Esophagus muscularis mucosa (tissue), 4 donors: ENCODE measurements around the gene PPAN. TPM values are rescaled to one million over a fixed set of nuclear protein-coding genes. Genes with fewer than 3 reads are reported as not detected.
A peak's percentile ranks its signal among the peaks of the same experiment; 100 is the strongest.

Source experiments
- DNase-seq: peaks from one replicate; pipeline ENCODE4 v3.0.0-alpha.2; 2017; ENCODE audit errors: extremely low spot score
- H3K27ac ChIP-seq, 4 donors: fragments of 200-600 bp; sonication (generic); replicated peaks in 1 of 4; 1 replicate in 3 of 4; 2 replicates in 1 of 4; pipeline ENCODE4 v1.5.1; 2016 to 2019; ENCODE audit warnings: mild to moderate bottlenecking in 1 of 4
- H3K27me3 ChIP-seq, 4 donors: fragments of 200-600 bp; sonication (generic); one replicate each; pipeline versions ENCODE4 v1.5.1 to v1.6.0; 2016 to 2019
- H3K36me3 ChIP-seq, 4 donors: fragments of 200-600 bp; sonication (generic); one replicate each; pipeline ENCODE4 v1.5.1; 2016 to 2019
- H3K4me1 ChIP-seq, 4 donors: fragments of 200-600 bp; sonication (generic); one replicate each; pipeline ENCODE4 v1.5.1; 2016 to 2019
- H3K4me3 ChIP-seq, 4 donors: fragments of 200-600 bp; sonication (generic); 1 replicate in 2 of 4; 2 replicates in 2 of 4; pipeline ENCODE4 v1.5.1; 2016 to 2019; ENCODE audit warnings: mild to moderate bottlenecking in 4 of 4, moderate library complexity in 1 of 4
- H3K9me3 ChIP-seq, 4 donors: fragments of 200-600 bp; sonication (generic); 1 replicate in 3 of 4; 2 replicates in 1 of 4; pipeline ENCODE4 v1.5.1; 2016 to 2019
- CTCF ChIP-seq, 3 experiments: fragments of 200-600 bp in 2 of 3; fragments of 450-650 bp in 1 of 3; sonication (generic) in 2 of 3; IDR thresholded peaks; one replicate each; pipeline ENCODE4 v1.5.1; 2017 to 2019; ENCODE audit warnings: antibody characterized with exemption in 3 of 3, mild to moderate bottlenecking in 2 of 3, moderate library complexity in 1 of 3
- EP300 ChIP-seq: sonication (generic); formaldehyde crosslinking; IDR thresholded peaks from one replicate; pipeline ENCODE4 v1.6.1; 2017; ENCODE audit warnings: antibody characterized with exemption
- POLR2A ChIP-seq: fragments of 450-650 bp; IDR thresholded peaks from one replicate; pipeline ENCODE4 v1.6.1; 2017; ENCODE audit warnings: antibody characterized with exemption, moderate library complexity, mild to moderate bottlenecking, low read depth
- POLR2AphosphoS5 ChIP-seq, 2 donors: sonication (generic); formaldehyde crosslinking; IDR thresholded peaks; one replicate each; pipeline ENCODE4 v1.6.1; 2017; ENCODE audit warnings: antibody characterized with exemption in 2 of 2
- WGBS: methylation state at CpG from one replicate; pipeline ENCODE4 v1.1.5; 2018; 5-methylcytosine and 5-hydroxymethylcytosine counted together
- intact Hi-C: fragments of 100-400 bp; cut with DNase I; formaldehyde crosslinking; loops from one replicate; pipeline ENCODE4 v1.15.1; 2023
- total RNA-seq, 4 donors: library from RNA; depleted of rRNA; stranded (reverse); fragments of >200 nt; gene quantifications; one replicate each; pipeline versions ENCODE4 v1.1.0 to v1.2.1, GENCODE V29; 2016

The PPAN gene
- total RNA-seq, 4 donors from 2014 or later = 22.7 to 39.3 (median 29.1) TPM

GRCh38 chr19:10118960-10119359, 12.8 kb downstream of the PPAN start:
- 10% methylated on average over 6 of the region's 12 CpGs for WGBS
- H3K36me3 ChIP-seq = peaks cover 29 to 49% (median 48%) of the 10 kb centered on the region in 4 donors

GRCh38 chr19:10120538-10121189, 14.5 kb downstream of the PPAN start:
- Histone ChIP-seq H3K9me3 (no peaks in the 10 kb centered on the region), H3K4me1 (peaks cover 18 to 39% (median 33%) of the 10 kb centered on the region in 4 donors), H3K27me3 (no peaks in the 10 kb centered on the region), H3K4me3 (peak overlapping the region in 3 of 4 donors; percentile 87 to 94 (median 93)), H3K36me3 (peaks cover 24 to 34% (median 31%) of the 10 kb centered on the region in 4 donors), H3K27ac (peak overlapping the region in 3 of 4 donors; percentile 44 to 88 (median 83))
- no peak for DNase-seq
- 76% methylated on average over 9 of the region's 9 CpGs for WGBS
- intact Hi-C loops = no loop called here
- TF ChIP-seq EP300 (no peak), CTCF (IDR thresholded peaks at IDR 0.05) (no peak), POLR2A (no peak), POLR2AphosphoS5 (IDR thresholded peaks at IDR 0.05) (no peak)

More at GRCh38 chr19:10118960-10119359, 12.8 kb downstream of the PPAN start:
- Histone ChIP-seq H3K4me1 (peaks cover 18 to 40% (median 34%) of the 10 kb centered on the region in 4 donors), H3K4me3 (peak overlapping the region; percentile 61 to 94 (median 90)), H3K27me3 (no peaks in the 10 kb centered on the region), H3K27ac (peak overlapping the region; percentile 74 to 88 (median 82)), H3K9me3 (no peaks in the 10 kb centered on the region)
- TF ChIP-seq CTCF (IDR thresholded peaks at IDR 0.05) = no peak
- no peak for DNase-seq
- intact Hi-C loops = no loop called here

- intact Hi-C loops = no loop called here
- H3K9me3 ChIP-seq = no peaks in the 10 kb centered on the region
- H3K36me3 ChIP-seq = peaks cover 11 to 20% (median 18%) of the 10 kb centered on the region in 4 donors
- H3K4me1 ChIP-seq = peaks cover 18 to 39% (median 33%) of the 10 kb centered on the region in 4 donors
- TF ChIP-seq CTCF (IDR thresholded peaks at IDR 0.05) (no peak), POLR2AphosphoS5 (IDR thresholded peaks at IDR 0.05) (no peak), EP300 (no peak), POLR2A (no peak)
- DNase-seq = no peak
- no peak overlapping the region for H3K4me3 ChIP-seq
- 59% methylated on average over 6 of the region's 6 CpGs for WGBS
- H3K27me3 ChIP-seq = no peaks in the 10 kb centered on the region
- peak overlapping the region in 3 of 4 donors; percentile 44 to 88 (median 65) for H3K27ac ChIP-seq
Measured at GRCh38 chr19:10122045-10122444, 15.9 kb downstream of the PPAN start.

- no peak overlapping the region for H3K4me3 ChIP-seq
- no peaks in the 10 kb centered on the region for H3K27me3 ChIP-seq
- TF ChIP-seq POLR2AphosphoS5 (IDR thresholded peaks at IDR 0.05) = no peak
- TF ChIP-seq CTCF (IDR thresholded peaks at IDR 0.05) = no peak
- peaks cover 5 to 20% (median 13%) of the 10 kb centered on the region in 4 donors for H3K4me1 ChIP-seq
- 98% methylated on average over 7 of the region's 7 CpGs for WGBS
- H3K9me3 ChIP-seq = no peaks in the 10 kb centered on the region
- H3K36me3 ChIP-seq = peaks cover 0 to 12% (median 9%) of the 10 kb centered on the region in 4 donors
- DNase-seq = no peak
- intact Hi-C loops = no loop called here
- H3K27ac ChIP-seq = no peak overlapping the region
Measured at GRCh38 chr19:10124429-10124828, 18.3 kb downstream of the PPAN start.

GRCh38 chr19:10126213-10126639, 20.1 kb downstream of the PPAN start:
- H3K36me3 ChIP-seq = peaks cover 0 to 30% (median 22%) of the 10 kb centered on the region in 4 donors
- DNase-seq = no peak
- H3K27ac ChIP-seq = no peak overlapping the region
- TF ChIP-seq CTCF (IDR thresholded peaks at IDR 0.05) (no peak), POLR2AphosphoS5 (IDR thresholded peaks at IDR 0.05) (no peak), POLR2A (no peak), EP300 (no peak)
- H3K4me1 ChIP-seq = peaks cover 0 to 11% (median 4%) of the 10 kb centered on the region in 4 donors
- H3K9me3 ChIP-seq = no peaks in the 10 kb centered on the region
- no peak overlapping the region for H3K4me3 ChIP-seq
- H3K27me3 ChIP-seq = no peaks in the 10 kb centered on the region
- whole genome bisulfite sequencing = 88% methylated on average over 4 of the region's 4 CpGs
- intact Hi-C loops = no loop called here
